Measurements from ENCODE around the gene SNRNP70. TPM values are rescaled to one million over a fixed set of nuclear protein-coding genes. Genes with fewer than 3 reads are reported as not detected.
A peak's percentile ranks its signal among the peaks of the same experiment; 100 is the strongest.
"Not testable (repeated sequence)": the region's sequence is repeated elsewhere in the genome, so short reads cannot be mapped to it uniquely, and the experiment has no call there.

The SNRNP70 gene
- total RNA-seq, 2 experiments from 2014 or later: 181 to 392 TPM

DNA sequence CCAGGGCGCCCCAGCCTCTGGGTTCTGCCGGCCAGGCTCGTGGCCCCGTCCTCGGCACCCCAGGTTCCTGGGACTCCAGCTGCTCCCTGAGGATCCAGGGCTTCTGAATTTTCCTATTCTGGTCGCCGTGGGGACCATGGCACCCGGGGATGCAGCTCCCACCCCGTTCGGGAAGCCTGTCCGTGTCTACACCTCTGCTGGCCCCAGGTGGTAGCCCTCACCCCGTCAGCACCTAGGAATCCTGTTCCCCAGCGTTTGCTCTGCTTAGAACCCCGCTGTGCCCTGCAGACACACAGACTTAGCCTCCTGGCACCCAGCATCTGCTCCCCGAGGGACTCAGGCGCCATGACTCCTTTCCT, 35.1 kb downstream of the SNRNP70 start:
- Histone ChIP-seq H3K79me2 (ENCODE audit: insufficient read depth, low read depth, low read length) (no peaks in the 10 kb centered on the region), H4K20me1 (ENCODE audit: insufficient read depth, low read length) (no peaks in the 10 kb centered on the region), H3K4me2 (ENCODE audit: low read length) (peak overlapping the region; percentile 89), H3K4me1 (ENCODE audit: insufficient read depth, low read length, poor library complexity, severe bottlenecking) (peaks cover 23% of the 10 kb centered on the region), H3K4me3 (ENCODE audit: low read depth, low read length, poor library complexity, severe bottlenecking) (peak overlapping the region; percentile 79), H3K9me2 (ENCODE audit: insufficient read depth, low read length) (no peaks in the 10 kb centered on the region), H2AFZ (ENCODE audit: low read length) (no peak overlapping the region), H3K36me3 (ENCODE audit: insufficient read depth, low read length) (no peaks in the 10 kb centered on the region), H3K9me3 (ENCODE audit: low read length) (no peaks in the 10 kb centered on the region), H3K27ac (ENCODE audit: low read depth, low read length, poor library complexity, severe bottlenecking) (no peak overlapping the region)
- no TSS peak for BruUV-seq (replicated peaks)
- TF ChIP-seq, protein P1, sequence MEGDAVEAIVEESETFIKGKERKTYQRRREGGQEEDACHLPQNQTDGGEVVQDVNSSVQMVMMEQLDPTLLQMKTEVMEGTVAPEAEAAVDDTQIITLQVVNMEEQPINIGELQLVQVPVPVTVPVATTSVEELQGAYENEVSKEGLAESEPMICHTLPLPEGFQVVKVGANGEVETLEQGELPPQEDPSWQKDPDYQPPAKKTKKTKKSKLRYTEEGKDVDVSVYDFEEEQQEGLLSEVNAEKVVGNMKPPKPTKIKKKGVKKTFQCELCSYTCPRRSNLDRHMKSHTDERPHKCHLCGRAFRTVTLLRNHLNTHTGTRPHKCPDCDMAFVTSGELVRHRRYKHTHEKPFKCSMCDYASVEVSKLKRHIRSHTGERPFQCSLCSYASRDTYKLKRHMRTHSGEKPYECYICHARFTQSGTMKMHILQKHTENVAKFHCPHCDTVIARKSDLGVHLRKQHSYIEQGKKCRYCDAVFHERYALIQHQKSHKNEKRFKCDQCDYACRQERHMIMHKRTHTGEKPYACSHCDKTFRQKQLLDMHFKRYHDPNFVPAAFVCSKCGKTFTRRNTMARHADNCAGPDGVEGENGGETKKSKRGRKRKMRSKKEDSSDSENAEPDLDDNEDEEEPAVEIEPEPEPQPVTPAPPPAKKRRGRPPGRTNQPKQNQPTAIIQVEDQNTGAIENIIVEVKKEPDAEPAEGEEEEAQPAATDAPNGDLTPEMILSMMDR (conservative IDR thresholded peaks at IDR 0.05; ENCODE audit: low read length): no peak
- TF ChIP-seq EZH2phosphoT487 (IDR thresholded peaks at IDR 0.05; ENCODE audit: borderline replicate concordance, low read depth, low read length): no peak
- CTCF ChIA-PET (ENCODE audit: unreplicated experiment): no interaction called here
- POLR2A ChIA-PET: no interaction called here
- no peak for DNase-seq (ENCODE audit: low spot score)
- intact Hi-C loops (cut with micrococcal nuclease; ENCODE audit: unreplicated experiment): no loop called here

DNA sequence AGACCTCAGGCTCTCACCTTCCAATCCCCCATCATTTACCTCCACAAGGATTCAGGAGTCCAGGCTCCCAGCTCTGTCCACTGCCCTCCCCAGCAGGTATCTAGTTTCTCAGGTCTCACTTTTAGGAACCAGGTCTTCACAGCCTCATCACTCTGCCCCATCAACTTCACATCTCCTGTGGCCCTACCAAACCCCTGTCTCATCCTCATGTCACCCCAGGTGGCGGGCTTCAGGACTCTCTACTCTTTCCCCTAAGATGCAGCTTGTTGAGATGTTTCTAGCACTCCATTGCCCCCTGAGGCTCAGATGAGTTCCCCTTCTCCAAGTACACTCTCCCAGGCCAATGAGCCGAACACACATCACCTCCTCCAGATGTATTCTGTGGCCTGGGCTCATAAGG, 35.6 kb downstream of the SNRNP70 start:
- BruUV-seq (replicated peaks): no TSS peak
- H4K20me1 ChIP-seq (ENCODE audit: insufficient read depth, low read length): no peaks in the 10 kb centered on the region
- no peak for TF ChIP-seq EZH2phosphoT487 (IDR thresholded peaks at IDR 0.05; ENCODE audit: borderline replicate concordance, low read depth, low read length)
- TF ChIP-seq, protein P1 (conservative IDR thresholded peaks at IDR 0.05; ENCODE audit: low read length): no peak
- H3K79me2 ChIP-seq (ENCODE audit: insufficient read depth, low read depth, low read length): no peaks in the 10 kb centered on the region
- H3K36me3 ChIP-seq (ENCODE audit: insufficient read depth, low read length): no peaks in the 10 kb centered on the region
- no peaks in the 10 kb centered on the region for H3K9me2 ChIP-seq (ENCODE audit: insufficient read depth, low read length)
- no peak overlapping the region for H3K4me3 ChIP-seq (ENCODE audit: low read depth, low read length, poor library complexity, severe bottlenecking)
- no peak overlapping the region for H3K4me2 ChIP-seq (ENCODE audit: low read length)
- no peaks in the 10 kb centered on the region for H3K9me3 ChIP-seq (ENCODE audit: low read length)
- H3K27ac ChIP-seq (ENCODE audit: low read depth, low read length, poor library complexity, severe bottlenecking): no peak overlapping the region
- peaks cover 23% of the 10 kb centered on the region for H3K4me1 ChIP-seq (ENCODE audit: insufficient read depth, low read length, poor library complexity, severe bottlenecking)
- peak; percentile 33 for DNase-seq (ENCODE audit: low spot score)
- ChIA-PET CTCF (ENCODE audit: unreplicated experiment) (no interaction called here), POLR2A (interaction anchor here (0.6 kb wide), 1 partner anchor 18 kb away, joined by 3 read pairs; no protein-coding TSS in a partner anchor)
- intact Hi-C loops (cut with micrococcal nuclease; ENCODE audit: unreplicated experiment): no loop called here
- H2AFZ ChIP-seq (ENCODE audit: low read length): no peak overlapping the region

DNA sequence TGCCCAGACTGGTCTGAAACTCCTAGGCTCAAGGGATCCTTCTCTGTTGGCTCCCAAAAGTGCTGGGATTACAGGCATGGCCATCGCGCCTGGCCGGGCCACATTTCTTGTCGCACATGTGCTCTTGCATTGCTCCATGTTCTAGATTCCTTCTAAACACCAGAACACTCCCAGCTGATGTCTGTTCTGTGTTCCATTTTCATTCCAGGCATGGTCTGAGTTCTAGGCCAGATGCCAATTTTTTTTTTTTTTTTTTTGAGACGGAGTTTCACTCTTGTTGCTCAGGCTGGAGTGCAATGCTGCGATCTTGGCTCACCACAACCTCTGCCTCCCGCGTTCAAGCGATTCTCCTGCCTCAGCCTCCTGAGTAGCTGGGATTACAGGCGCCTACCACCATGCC, 36.6 kb downstream of the SNRNP70 start:
- H3K4me2 ChIP-seq (ENCODE audit: low read length); H3K27ac ChIP-seq (ENCODE audit: low read depth, low read length, poor library complexity, severe bottlenecking); CTCF ChIA-PET (ENCODE audit: unreplicated experiment); H3K36me3 ChIP-seq (ENCODE audit: insufficient read depth, low read length); H2AFZ ChIP-seq (ENCODE audit: low read length); DNase-seq (ENCODE audit: low spot score); H3K79me2 ChIP-seq (ENCODE audit: insufficient read depth, low read depth, low read length); H4K20me1 ChIP-seq (ENCODE audit: insufficient read depth, low read length); BruUV-seq (replicated peaks); H3K4me3 ChIP-seq (ENCODE audit: low read depth, low read length, poor library complexity, severe bottlenecking); H3K9me2 ChIP-seq (ENCODE audit: insufficient read depth, low read length); H3K9me3 ChIP-seq (ENCODE audit: low read length); POLR2A ChIA-PET; intact Hi-C loops (cut with micrococcal nuclease; ENCODE audit: unreplicated experiment): not testable (repeated sequence)
- peaks cover 19% of the 10 kb centered on the region for H3K4me1 ChIP-seq (ENCODE audit: insufficient read depth, low read length, poor library complexity, severe bottlenecking)

DNA sequence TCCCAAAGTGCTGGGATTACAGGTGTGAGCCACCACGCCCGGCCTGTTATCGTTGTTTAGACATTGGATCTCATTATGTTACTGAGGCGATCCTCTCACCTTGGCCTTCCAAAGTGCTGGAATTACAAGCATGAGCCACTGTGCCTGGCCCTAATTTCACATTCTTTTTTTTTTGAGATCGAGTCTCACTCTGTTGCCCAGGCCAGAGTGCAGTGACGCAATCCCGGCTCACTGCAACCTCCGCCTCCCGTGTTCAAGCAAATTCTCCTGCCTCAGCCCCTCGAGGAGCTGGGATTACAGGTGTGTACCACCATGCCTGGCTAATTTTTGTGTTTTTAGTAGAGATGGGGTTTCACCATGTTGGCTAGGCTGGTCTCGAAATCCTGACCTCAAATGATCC, 38.0 kb downstream of the SNRNP70 start:
- H4K20me1 ChIP-seq (ENCODE audit: insufficient read depth, low read length); H3K9me2 ChIP-seq (ENCODE audit: insufficient read depth, low read length); POLR2A ChIA-PET; H3K9me3 ChIP-seq (ENCODE audit: low read length); H3K36me3 ChIP-seq (ENCODE audit: insufficient read depth, low read length); H3K4me2 ChIP-seq (ENCODE audit: low read length); BruUV-seq (replicated peaks); intact Hi-C loops (cut with micrococcal nuclease; ENCODE audit: unreplicated experiment); CTCF ChIA-PET (ENCODE audit: unreplicated experiment); H2AFZ ChIP-seq (ENCODE audit: low read length); H3K79me2 ChIP-seq (ENCODE audit: insufficient read depth, low read depth, low read length); DNase-seq (ENCODE audit: low spot score); H3K4me3 ChIP-seq (ENCODE audit: low read depth, low read length, poor library complexity, severe bottlenecking); H3K27ac ChIP-seq (ENCODE audit: low read depth, low read length, poor library complexity, severe bottlenecking): not testable (repeated sequence)
- H3K4me1 ChIP-seq (ENCODE audit: insufficient read depth, low read length, poor library complexity, severe bottlenecking): peaks cover 13% of the 10 kb centered on the region
